ENCODE results near the gene CRYGN.

The CRYGN gene

GRCh38 chr7:151404216-151405011 lies 35.5 kb downstream of the CRYGN start:
- TF ChIP-seq, protein P1, sequence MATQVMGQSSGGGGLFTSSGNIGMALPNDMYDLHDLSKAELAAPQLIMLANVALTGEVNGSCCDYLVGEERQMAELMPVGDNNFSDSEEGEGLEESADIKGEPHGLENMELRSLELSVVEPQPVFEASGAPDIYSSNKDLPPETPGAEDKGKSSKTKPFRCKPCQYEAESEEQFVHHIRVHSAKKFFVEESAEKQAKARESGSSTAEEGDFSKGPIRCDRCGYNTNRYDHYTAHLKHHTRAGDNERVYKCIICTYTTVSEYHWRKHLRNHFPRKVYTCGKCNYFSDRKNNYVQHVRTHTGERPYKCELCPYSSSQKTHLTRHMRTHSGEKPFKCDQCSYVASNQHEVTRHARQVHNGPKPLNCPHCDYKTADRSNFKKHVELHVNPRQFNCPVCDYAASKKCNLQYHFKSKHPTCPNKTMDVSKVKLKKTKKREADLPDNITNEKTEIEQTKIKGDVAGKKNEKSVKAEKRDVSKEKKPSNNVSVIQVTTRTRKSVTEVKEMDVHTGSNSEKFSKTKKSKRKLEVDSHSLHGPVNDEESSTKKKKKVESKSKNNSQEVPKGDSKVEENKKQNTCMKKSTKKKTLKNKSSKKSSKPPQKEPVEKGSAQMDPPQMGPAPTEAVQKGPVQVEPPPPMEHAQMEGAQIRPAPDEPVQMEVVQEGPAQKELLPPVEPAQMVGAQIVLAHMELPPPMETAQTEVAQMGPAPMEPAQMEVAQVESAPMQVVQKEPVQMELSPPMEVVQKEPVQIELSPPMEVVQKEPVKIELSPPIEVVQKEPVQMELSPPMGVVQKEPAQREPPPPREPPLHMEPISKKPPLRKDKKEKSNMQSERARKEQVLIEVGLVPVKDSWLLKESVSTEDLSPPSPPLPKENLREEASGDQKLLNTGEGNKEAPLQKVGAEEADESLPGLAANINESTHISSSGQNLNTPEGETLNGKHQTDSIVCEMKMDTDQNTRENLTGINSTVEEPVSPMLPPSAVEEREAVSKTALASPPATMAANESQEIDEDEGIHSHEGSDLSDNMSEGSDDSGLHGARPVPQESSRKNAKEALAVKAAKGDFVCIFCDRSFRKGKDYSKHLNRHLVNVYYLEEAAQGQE (IDR thresholded peaks at IDR 0.05; ENCODE audit: insufficient read depth in 1 of 2, low read depth in 2 of 2, low read length in 2 of 2): no peak
- TF ChIP-seq TAF1 (IDR thresholded peaks at IDR 0.05; ENCODE audit: borderline replicate concordance, insufficient read depth, low read length) (no peak), POLR2AphosphoS5 (IDR thresholded peaks at IDR 0.05; ENCODE audit: low read depth, low read length) (no peak), SIN3A (IDR thresholded peaks at IDR 0.05; ENCODE audit: borderline replicate concordance, insufficient read depth, low read length) (no peak), FOXP2 (optimal IDR thresholded peaks at IDR 0.05; ENCODE audit: borderline replicate concordance, extremely low read depth, extremely low read length, insufficient read depth) (no peak)

DNA sequence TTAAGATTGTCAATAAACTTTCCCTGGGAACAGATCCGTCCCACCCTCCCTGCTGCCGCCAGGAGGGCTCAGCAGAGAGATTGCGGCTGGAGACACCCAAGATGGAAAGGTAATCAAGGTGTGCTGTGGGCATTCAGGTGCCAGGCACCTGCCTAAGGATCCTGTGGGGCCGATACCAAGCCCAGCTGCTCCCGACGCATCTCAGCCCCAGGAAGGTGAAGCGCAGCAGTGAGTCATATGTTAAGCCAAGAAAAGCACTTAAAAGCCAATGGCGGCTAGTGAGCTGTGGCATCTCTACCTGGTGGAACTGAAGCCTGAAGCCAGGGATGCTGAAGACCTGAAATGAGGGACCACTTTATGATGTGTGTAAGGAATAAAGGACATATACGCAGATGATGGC lies 36.2 kb downstream of the CRYGN start:
- TF ChIP-seq SIN3A (IDR thresholded peaks at IDR 0.05; ENCODE audit: borderline replicate concordance, insufficient read depth, low read length) (no peak), POLR2AphosphoS5 (IDR thresholded peaks at IDR 0.05; ENCODE audit: low read depth, low read length) (no peak), FOXP2 (optimal IDR thresholded peaks at IDR 0.05; ENCODE audit: borderline replicate concordance, extremely low read depth, extremely low read length, insufficient read depth) (no peak), TAF1 (IDR thresholded peaks at IDR 0.05; ENCODE audit: borderline replicate concordance, insufficient read depth, low read length) (no peak)
- TF ChIP-seq, protein P1 (IDR thresholded peaks at IDR 0.05; ENCODE audit: insufficient read depth in 1 of 2, low read depth in 2 of 2, low read length in 2 of 2): no peak

- no peak for TF ChIP-seq SIN3A (IDR thresholded peaks at IDR 0.05; ENCODE audit: borderline replicate concordance, insufficient read depth, low read length)
- no peak for TF ChIP-seq POLR2AphosphoS5 (IDR thresholded peaks at IDR 0.05; ENCODE audit: low read depth, low read length)
- no peak for TF ChIP-seq TAF1 (IDR thresholded peaks at IDR 0.05; ENCODE audit: borderline replicate concordance, insufficient read depth, low read length)
- TF ChIP-seq, protein P1 (IDR thresholded peaks at IDR 0.05; ENCODE audit: insufficient read depth in 1 of 2, low read depth in 2 of 2, low read length in 2 of 2): no peak
- no peak for TF ChIP-seq FOXP2 (optimal IDR thresholded peaks at IDR 0.05; ENCODE audit: borderline replicate concordance, extremely low read depth, extremely low read length, insufficient read depth)
Measured at GRCh38 chr7:151402029-151402835, 37.7 kb downstream of the CRYGN start.

GRCh38 chr7:151400626-151401315 lies 39.2 kb downstream of the CRYGN start:
- no peak for TF ChIP-seq SIN3A (IDR thresholded peaks at IDR 0.05; ENCODE audit: borderline replicate concordance, insufficient read depth, low read length)
- TF ChIP-seq, protein P1 (IDR thresholded peaks at IDR 0.05; ENCODE audit: insufficient read depth in 1 of 2, low read depth in 2 of 2, low read length in 2 of 2): no peak
- TF ChIP-seq TAF1 (IDR thresholded peaks at IDR 0.05; ENCODE audit: borderline replicate concordance, insufficient read depth, low read length): no peak
- no peak for TF ChIP-seq POLR2AphosphoS5 (IDR thresholded peaks at IDR 0.05; ENCODE audit: low read depth, low read length)
- no peak for TF ChIP-seq FOXP2 (optimal IDR thresholded peaks at IDR 0.05; ENCODE audit: borderline replicate concordance, extremely low read depth, extremely low read length, insufficient read depth)
